OCI-LY7 (cell line): Measurements from ENCODE around the gene SMPDL3A.

Experiments used
- EZH2phosphoT487 ChIP-seq: fragments of 200-600 bp; sonication (generic); IDR thresholded peaks from 2 replicates; pipeline ENCODE4 v1.6.1; 2018; ENCODE audit warnings: low read depth, borderline replicate concordance, mild to moderate bottlenecking, mixed run types, antibody characterized with exemption, low read length, moderate library complexity, mixed read lengths
- TF ChIP-seq, protein P1 (sequence below): fragments of 200-600 bp; sonication (generic); conservative IDR thresholded peaks from 2 replicates; pipeline ENCODE4 v1.5.1; 2014; ENCODE audit warnings: mild to moderate bottlenecking, antibody characterized with exemption, low read length, moderate library complexity, mixed read lengths

DNA sequence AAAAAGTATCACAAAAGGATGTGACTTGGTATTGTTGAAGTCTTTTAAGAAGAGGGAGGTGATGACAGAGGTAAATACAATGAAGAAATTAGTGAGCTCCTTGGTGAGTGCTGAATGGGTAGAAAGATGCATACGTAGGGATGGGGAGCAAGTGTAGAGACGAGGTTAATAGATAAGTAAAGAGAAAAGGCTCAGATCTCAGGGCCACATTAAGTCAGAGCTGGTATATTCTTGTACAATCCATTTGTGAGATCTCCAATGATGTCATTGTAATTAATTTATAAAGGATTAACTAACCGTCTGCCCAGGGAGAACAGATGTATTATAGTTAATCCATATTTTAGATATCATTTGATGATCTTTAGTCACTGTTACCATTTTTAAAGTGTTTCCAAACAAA, 43.4 kb downstream of the SMPDL3A start:
- TF ChIP-seq, protein P1, sequence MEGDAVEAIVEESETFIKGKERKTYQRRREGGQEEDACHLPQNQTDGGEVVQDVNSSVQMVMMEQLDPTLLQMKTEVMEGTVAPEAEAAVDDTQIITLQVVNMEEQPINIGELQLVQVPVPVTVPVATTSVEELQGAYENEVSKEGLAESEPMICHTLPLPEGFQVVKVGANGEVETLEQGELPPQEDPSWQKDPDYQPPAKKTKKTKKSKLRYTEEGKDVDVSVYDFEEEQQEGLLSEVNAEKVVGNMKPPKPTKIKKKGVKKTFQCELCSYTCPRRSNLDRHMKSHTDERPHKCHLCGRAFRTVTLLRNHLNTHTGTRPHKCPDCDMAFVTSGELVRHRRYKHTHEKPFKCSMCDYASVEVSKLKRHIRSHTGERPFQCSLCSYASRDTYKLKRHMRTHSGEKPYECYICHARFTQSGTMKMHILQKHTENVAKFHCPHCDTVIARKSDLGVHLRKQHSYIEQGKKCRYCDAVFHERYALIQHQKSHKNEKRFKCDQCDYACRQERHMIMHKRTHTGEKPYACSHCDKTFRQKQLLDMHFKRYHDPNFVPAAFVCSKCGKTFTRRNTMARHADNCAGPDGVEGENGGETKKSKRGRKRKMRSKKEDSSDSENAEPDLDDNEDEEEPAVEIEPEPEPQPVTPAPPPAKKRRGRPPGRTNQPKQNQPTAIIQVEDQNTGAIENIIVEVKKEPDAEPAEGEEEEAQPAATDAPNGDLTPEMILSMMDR: no peak
- no peak for TF ChIP-seq EZH2phosphoT487
